SK-N-SH (cell line): ENCODE measurements around the gene ANKRD10.

ENCODE experiments used
- EP300 ChIP-seq, 2 experiments: IDR thresholded peaks; 2 replicates each; pipeline versions ENCODE4 v1.4.0 to v1.6.1; 2012; ENCODE audit warnings: borderline replicate concordance in 1 of 2, low read depth in 1 of 2, low read length in 1 of 2
- POLR2AphosphoS5 ChIP-seq: IDR thresholded peaks from 2 replicates; pipeline ENCODE4 v1.6.1; 2012; ENCODE audit warnings: low read depth, low read length
- RAD21 ChIP-seq: IDR thresholded peaks from 2 replicates; pipeline ENCODE4 v1.6.1; 2012; ENCODE audit warnings: mild to moderate bottlenecking, low read length
- SMC3 ChIP-seq: IDR thresholded peaks from 2 replicates; pipeline ENCODE4 v1.6.1; 2012; ENCODE audit warnings: low read depth, low read length, improper control_type of control experiment
- TF ChIP-seq, protein P1 (sequence below): fragments of 200-600 bp; sonication (generic); IDR thresholded peaks from 2 replicates; pipeline ENCODE4 v1.6.1; 2017; ENCODE audit warnings: antibody characterized with exemption, mild to moderate bottlenecking, moderate library complexity

DNA sequence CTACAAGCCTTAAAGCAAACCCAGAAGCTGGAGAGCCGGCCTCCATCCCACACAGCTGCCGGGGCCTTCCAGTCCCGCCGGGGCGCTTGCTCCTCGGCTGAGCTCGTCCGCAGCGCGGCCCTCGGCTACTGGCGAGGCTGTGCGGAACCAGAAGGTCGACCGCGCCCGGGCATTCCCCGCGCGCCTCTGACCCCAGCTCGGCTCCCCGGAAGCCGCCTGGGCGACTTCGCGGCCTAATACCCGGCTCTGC lies 863 bp downstream of the ANKRD10 start:
- TF ChIP-seq, protein P1, sequence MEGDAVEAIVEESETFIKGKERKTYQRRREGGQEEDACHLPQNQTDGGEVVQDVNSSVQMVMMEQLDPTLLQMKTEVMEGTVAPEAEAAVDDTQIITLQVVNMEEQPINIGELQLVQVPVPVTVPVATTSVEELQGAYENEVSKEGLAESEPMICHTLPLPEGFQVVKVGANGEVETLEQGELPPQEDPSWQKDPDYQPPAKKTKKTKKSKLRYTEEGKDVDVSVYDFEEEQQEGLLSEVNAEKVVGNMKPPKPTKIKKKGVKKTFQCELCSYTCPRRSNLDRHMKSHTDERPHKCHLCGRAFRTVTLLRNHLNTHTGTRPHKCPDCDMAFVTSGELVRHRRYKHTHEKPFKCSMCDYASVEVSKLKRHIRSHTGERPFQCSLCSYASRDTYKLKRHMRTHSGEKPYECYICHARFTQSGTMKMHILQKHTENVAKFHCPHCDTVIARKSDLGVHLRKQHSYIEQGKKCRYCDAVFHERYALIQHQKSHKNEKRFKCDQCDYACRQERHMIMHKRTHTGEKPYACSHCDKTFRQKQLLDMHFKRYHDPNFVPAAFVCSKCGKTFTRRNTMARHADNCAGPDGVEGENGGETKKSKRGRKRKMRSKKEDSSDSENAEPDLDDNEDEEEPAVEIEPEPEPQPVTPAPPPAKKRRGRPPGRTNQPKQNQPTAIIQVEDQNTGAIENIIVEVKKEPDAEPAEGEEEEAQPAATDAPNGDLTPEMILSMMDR, result no peak
- TF ChIP-seq EP300 (IDR thresholded peaks at IDR 0.05; ENCODE audit: borderline replicate concordance in 1 of 2, low read depth in 1 of 2, low read length in 1 of 2) (no peak), RAD21 (no peak), SMC3 (no peak), POLR2AphosphoS5 (no peak; the same call in 1 of the 2 replicates)
